Neural cell (in vitro differentiated cells): ENCODE measurements around the gene MAGED4B. TPM values are rescaled to one million over a fixed set of nuclear protein-coding genes. Genes with fewer than 3 reads are reported as not detected.
"Not testable (repeated sequence)": the region's sequence is repeated elsewhere in the genome, so short reads cannot be mapped to it uniquely, and the experiment has no call there.

ENCODE experiments used
- H2AFZ ChIP-seq: fragments of 200-600, 300-800 bp; sonication (generic), shearing (Covaris generic); 2 replicates; pipeline ENCODE4 v1.6.0; 2014; ENCODE audit warnings: low read depth, mild to moderate bottlenecking, antibody characterized with exemption, low read length, moderate library complexity
- H3F3A ChIP-seq: fragments of 200-600 bp; shearing (Covaris generic); 2 replicates; pipeline ENCODE4 v1.6.1; 2016; ENCODE audit warnings: mild to moderate bottlenecking, moderate library complexity, mixed read lengths, antibody characterized with exemption, low read length; ENCODE audit not compliant: insufficient read depth, poor library complexity, severe bottlenecking
- H3K27ac ChIP-seq: fragments of 200-600, 300-800 bp; sonication (generic), shearing (Covaris generic); 2 replicates; pipeline ENCODE4 v1.5.1; 2014; ENCODE audit warnings: mild to moderate bottlenecking, low read length, moderate library complexity
- H3K27me3 ChIP-seq: fragments of 300-800, 200-600 bp; sonication (generic), shearing (Covaris generic); 2 replicates; pipeline ENCODE4 v1.6.0; 2014; ENCODE audit warnings: mild to moderate bottlenecking, low read depth, low read length, moderate library complexity; ENCODE audit not compliant: insufficient read depth
- H3K36me3 ChIP-seq: fragments of 300-800, 200-600 bp; sonication (generic), shearing (Covaris generic); 2 replicates; pipeline ENCODE4 v1.5.1; 2014; ENCODE audit warnings: mild to moderate bottlenecking, antibody characterized with exemption, low read length, moderate library complexity; ENCODE audit not compliant: insufficient read depth
- H3K4me2 ChIP-seq: fragments of 300-800, 200-600 bp; sonication (generic), shearing (Covaris generic); 2 replicates; pipeline ENCODE4 v1.6.0; 2014; ENCODE audit warnings: mild to moderate bottlenecking, low read length
- H3K4me3 ChIP-seq: fragments of 300-800, 200-600 bp; sonication (generic), shearing (Covaris generic); 2 replicates; pipeline ENCODE4 v1.5.1; 2014; ENCODE audit warnings: mild to moderate bottlenecking, low read length, moderate library complexity
- H3K79me2 ChIP-seq: fragments of 200-600 bp; shearing (Covaris generic); replicated peaks from 2 replicates; pipeline ENCODE4 v1.6.0; 2014; ENCODE audit warnings: mild to moderate bottlenecking, low read length, moderate library complexity; ENCODE audit not compliant: insufficient read depth
- H3K9ac ChIP-seq: fragments of 300-800, 200-600 bp; sonication (generic), shearing (Covaris generic); 2 replicates; pipeline ENCODE4 v1.6.1; 2016; ENCODE audit warnings: mild to moderate bottlenecking, low read length, mixed read lengths
- H3K9me2 ChIP-seq: fragments of 200-600 bp; shearing (Covaris generic); 2 replicates; pipeline ENCODE4 v1.6.1; 2016; ENCODE audit warnings: mild to moderate bottlenecking, low read length, mixed read lengths; ENCODE audit not compliant: insufficient read depth
- H3K9me3 ChIP-seq: fragments of 200-600, 300-800 bp; sonication (generic), shearing (Covaris generic); 2 replicates; pipeline ENCODE4 v1.6.1; 2016; ENCODE audit warnings: mild to moderate bottlenecking, mixed run types, low read length, moderate library complexity, mixed read lengths
- H4K20me1 ChIP-seq: fragments of 200-600 bp; shearing (Covaris generic); 2 replicates; pipeline ENCODE4 v1.6.1; 2016; ENCODE audit warnings: mild to moderate bottlenecking, mixed run types; ENCODE audit not compliant: insufficient read depth
- CTCF ChIP-seq: fragments of 450-650 bp; IDR thresholded peaks from 2 replicates; pipeline ENCODE4 v1.5.1; 2014; ENCODE audit warnings: antibody characterized with exemption, mild to moderate bottlenecking, moderate library complexity; ENCODE audit not compliant: poor library complexity, severe bottlenecking
- EP300 ChIP-seq: fragments of 450-650 bp; conservative IDR thresholded peaks from 2 replicates; pipeline ENCODE4 v1.6.1; 2014; ENCODE audit warnings: antibody characterized with exemption, mild to moderate bottlenecking, moderate library complexity; ENCODE audit not compliant: poor library complexity, severe bottlenecking
- MXI1 ChIP-seq: fragments of 450-650 bp; conservative IDR thresholded peaks from 2 replicates; pipeline ENCODE4 v1.6.1; 2014; ENCODE audit warnings: antibody characterized with exemption, mild to moderate bottlenecking; ENCODE audit not compliant: poor library complexity, severe bottlenecking
- POLR2AphosphoS5 ChIP-seq: IDR thresholded peaks from 2 replicates; pipeline ENCODE4 v1.6.1; 2012
- RAD21 ChIP-seq: fragments of 450-650 bp; conservative IDR thresholded peaks from 2 replicates; pipeline ENCODE4 v1.6.1; 2014; ENCODE audit warnings: antibody characterized with exemption, mild to moderate bottlenecking, moderate library complexity
- REST ChIP-seq: IDR thresholded peaks from 2 replicates; pipeline ENCODE4 v1.6.1; 2012; ENCODE audit warnings: borderline replicate concordance
- SMC3 ChIP-seq: fragments of 450-650 bp; conservative IDR thresholded peaks from 2 replicates; pipeline ENCODE4 v1.6.1; 2014; ENCODE audit warnings: antibody characterized with exemption, mild to moderate bottlenecking, moderate library complexity; ENCODE audit not compliant: poor library complexity
- TAF1 ChIP-seq: IDR thresholded peaks from 2 replicates; pipeline ENCODE4 v1.6.1; 2012; ENCODE audit warnings: low read depth
- polyA minus RNA-seq: library from RNA; depleted of rRNA, polyadenylated mRNA; stranded (reverse); fragments of >200 nt; gene quantifications from 2 replicates; pipeline ENCODE4 v1.2.3, GENCODE V29; 2014
- polyA plus RNA-seq: library from polyadenylated mRNA; depleted of rRNA; stranded (reverse); fragments of >200 nt; gene quantifications from 2 replicates; pipeline ENCODE4 v1.2.3, GENCODE V29; 2014

Gene MAGED4B
- polyA plus RNA-seq (343 and 464 TPM in 2 replicates), polyA minus RNA-seq (229 and 250 TPM in 2 replicates)

GRCh38 chrX:52068666-52069640 is at the start of gene MAGED4B:
MAGED4B (minus strand) TSS chrX:52069183; CDS start chrX:52068172, 1,011 bp downstream.
- not testable (repeated sequence) for H3K9me2 ChIP-seq, H3K79me2 ChIP-seq, H3K9ac ChIP-seq

GRCh38 chrX:52118262-52118661 is 49.3 kb upstream of the MAGED4B start:
- Histone ChIP-seq H3F3A (no peaks in the 10 kb centered on the region), H3K27me3 (no peaks in the 10 kb centered on the region), H4K20me1 (no peaks in the 10 kb centered on the region), H3K4me3 (no peak overlapping the region), H3K36me3 (no peaks in the 10 kb centered on the region), H3K9me2 (no peaks in the 10 kb centered on the region), H3K4me2 (no peak overlapping the region), H3K9ac (no peak overlapping the region), H3K79me2 (no peaks in the 10 kb centered on the region), H3K27ac (no peak overlapping the region), H2AFZ (no peak overlapping the region), H3K9me3 (no peaks in the 10 kb centered on the region)
- TF ChIP-seq TAF1: no peak
- no peak for TF ChIP-seq MXI1
- no peak for TF ChIP-seq EP300
- no peak for TF ChIP-seq CTCF
- TF ChIP-seq REST: no peak
- TF ChIP-seq POLR2AphosphoS5: no peak
- TF ChIP-seq SMC3: no peak
- TF ChIP-seq RAD21: no peak

More at GRCh38 chrX:52068666-52069640, at the start of gene MAGED4B:
- H3K36me3 ChIP-seq, H3F3A ChIP-seq, H3K9me3 ChIP-seq, H4K20me1 ChIP-seq, H3K27ac ChIP-seq, H3K4me3 ChIP-seq, H3K27me3 ChIP-seq, H3K4me2 ChIP-seq, H2AFZ ChIP-seq: not testable (repeated sequence)

- no peak overlapping the region for H3K4me2 ChIP-seq
- H3K79me2 ChIP-seq: no peaks in the 10 kb centered on the region
- H3F3A ChIP-seq: no peaks in the 10 kb centered on the region
- H4K20me1 ChIP-seq: no peaks in the 10 kb centered on the region
- TF ChIP-seq REST: no peak
- TF ChIP-seq RAD21: no peak
- H3K36me3 ChIP-seq: no peaks in the 10 kb centered on the region
- no peaks in the 10 kb centered on the region for H3K9me3 ChIP-seq
- no peak overlapping the region for H3K9ac ChIP-seq
- no peak overlapping the region for H3K27ac ChIP-seq
- no peaks in the 10 kb centered on the region for H3K27me3 ChIP-seq
- no peak overlapping the region for H2AFZ ChIP-seq
- no peaks in the 10 kb centered on the region for H3K9me2 ChIP-seq
- no peak overlapping the region for H3K4me3 ChIP-seq
These were observed 13.6 kb upstream of the MAGED4B start for GRCh38 chrX:52082578-52082977.
